ENCODE results near the gene CD300LG. TPM values are rescaled to one million over a fixed set of nuclear protein-coding genes. Genes with fewer than 3 reads are reported as not detected.
A peak's percentile ranks its signal among the peaks of the same experiment; 100 is the strongest.

The CD300LG gene
- total RNA-seq, 1 experiment from 2014 or later: not detected

- DNase-seq (ENCODE audit: unreplicated experiment): no peak
- Mint-ChIP-seq H3K27ac (ENCODE audit: low read depth, unreplicated experiment) (no peak overlapping the region), H3K4me3 (ENCODE audit: unreplicated experiment) (no peak overlapping the region), H3K36me3 (ENCODE audit: insufficient read depth, unreplicated experiment) (no peaks in the 10 kb centered on the region), H3K9me3 (ENCODE audit: unreplicated experiment) (no peaks in the 10 kb centered on the region), H3K27me3 (ENCODE audit: insufficient read depth, unreplicated experiment) (no peaks in the 10 kb centered on the region), H3K4me1 (ENCODE audit: insufficient read depth, unreplicated experiment) (peaks cover 15% of the 10 kb centered on the region)
- no TSS peak for BruUV-seq (replicated peaks)
- POLR2A ChIA-PET: no interaction called here
- no peak for TF ChIP-seq CTCF (IDR thresholded peaks at IDR 0.05; ENCODE audit: unreplicated experiment)
- CTCF ChIA-PET: interaction anchor here (0.7 to 1.1 kb wide), 4 partner anchors 10 to 77 kb away, joined by 3 to 9 read pairs (median 5); no protein-coding TSS in a partner anchor
- intact Hi-C loops (cut with micrococcal nuclease): no loop called here
Observed at GRCh38 chr17:43842975-43843325, 4.0 kb upstream of the CD300LG start.

- ChIA-PET CTCF (interaction anchor here (0.9 kb wide), 1 partner anchor 10 kb away, joined by 3 read pairs; no protein-coding TSS in a partner anchor), POLR2A (no interaction called here)
- H3K36me3 Mint-ChIP-seq (ENCODE audit: insufficient read depth, unreplicated experiment): no peaks in the 10 kb centered on the region
- H3K9me3 Mint-ChIP-seq (ENCODE audit: unreplicated experiment): no peaks in the 10 kb centered on the region
- BruUV-seq (replicated peaks): no TSS peak
- H3K27ac Mint-ChIP-seq (ENCODE audit: low read depth, unreplicated experiment): no peak overlapping the region
- no peak for DNase-seq (ENCODE audit: unreplicated experiment)
- peaks cover 13% of the 10 kb centered on the region for H3K4me1 Mint-ChIP-seq (ENCODE audit: insufficient read depth, unreplicated experiment)
- no peak for TF ChIP-seq CTCF (IDR thresholded peaks at IDR 0.05; ENCODE audit: unreplicated experiment)
- no peaks in the 10 kb centered on the region for H3K27me3 Mint-ChIP-seq (ENCODE audit: insufficient read depth, unreplicated experiment)
- H3K4me3 Mint-ChIP-seq (ENCODE audit: unreplicated experiment): no peak overlapping the region
- intact Hi-C loops (cut with micrococcal nuclease): no loop called here
Observed at GRCh38 chr17:43844241-43844640, 2.7 kb upstream of the CD300LG start.

- Mint-ChIP-seq H3K4me1 (ENCODE audit: insufficient read depth, unreplicated experiment) (no peaks in the 10 kb centered on the region), H3K36me3 (ENCODE audit: insufficient read depth, unreplicated experiment) (no peaks in the 10 kb centered on the region), H3K27ac (ENCODE audit: low read depth, unreplicated experiment) (no peak overlapping the region), H3K4me3 (ENCODE audit: unreplicated experiment) (no peak overlapping the region), H3K9me3 (ENCODE audit: unreplicated experiment) (no peaks in the 10 kb centered on the region), H3K27me3 (ENCODE audit: insufficient read depth, unreplicated experiment) (no peaks in the 10 kb centered on the region)
- TF ChIP-seq CTCF (IDR thresholded peaks at IDR 0.05; ENCODE audit: unreplicated experiment): no peak
- intact Hi-C loops (cut with micrococcal nuclease): loop anchor here (1.0 to 2.0 kb wide), 5 partner anchors 55 to 151 kb away; no protein-coding TSS in a partner anchor
- ChIA-PET CTCF (interaction anchor here (0.6 to 2.6 kb wide), 28 partner anchors 10 to 825 kb away, joined by 3 to 24 read pairs (median 4); partner anchors contain the start of gene DUSP3), POLR2A (interaction anchor here (0.5 to 1.5 kb wide), 5 partner anchors 11 to 86 kb away, joined by 3 to 6 read pairs (median 5); partner anchors contain the start of gene DUSP3)
- no TSS peak for BruUV-seq (replicated peaks)
- no peak for DNase-seq (ENCODE audit: unreplicated experiment)
Observed at GRCh38 chr17:43845766-43846165, 1.2 kb upstream of the CD300LG start.

GRCh38 chr17:43846221-43846712 is 709 bp upstream of the CD300LG start:
- intact Hi-C loops (cut with micrococcal nuclease): loop anchor here (1.0 to 2.0 kb wide), 5 partner anchors 55 to 151 kb away; no protein-coding TSS in a partner anchor
- no peak overlapping the region for H3K4me3 Mint-ChIP-seq (ENCODE audit: unreplicated experiment)

More at GRCh38 chr17:43846221-43846712, 709 bp upstream of the CD300LG start:
- POLR2A ChIA-PET: interaction anchor here (0.5 to 1.5 kb wide), 5 partner anchors 12 to 86 kb away, joined by 3 to 6 read pairs (median 5); partner anchors contain the start of gene DUSP3
- H3K4me1 Mint-ChIP-seq (ENCODE audit: insufficient read depth, unreplicated experiment): no peaks in the 10 kb centered on the region
- H3K9me3 Mint-ChIP-seq (ENCODE audit: unreplicated experiment): no peaks in the 10 kb centered on the region
- TF ChIP-seq CTCF (IDR thresholded peaks at IDR 0.05; ENCODE audit: unreplicated experiment): peak; percentile 96
- CTCF ChIA-PET: interaction anchor here (0.6 to 2.6 kb wide), 32 partner anchors 9 to 1018 kb away, joined by 3 to 24 read pairs (median 4); partner anchors contain the start of gene DUSP3
- no peak overlapping the region for H3K27ac Mint-ChIP-seq (ENCODE audit: low read depth, unreplicated experiment)
- BruUV-seq (replicated peaks): no TSS peak
- peak; percentile 76 for DNase-seq (ENCODE audit: unreplicated experiment)
- H3K36me3 Mint-ChIP-seq (ENCODE audit: insufficient read depth, unreplicated experiment): no peaks in the 10 kb centered on the region
- H3K27me3 Mint-ChIP-seq (ENCODE audit: insufficient read depth, unreplicated experiment): peaks cover 5% of the 10 kb centered on the region
